HG03520 (cell line): ENCODE results near the gene THAP10.

Source experiments
- ATAC-seq: cut with Tn5 transposase; IDR thresholded peaks from one replicate; pipeline ENCODE4 v1.9.1; 2021; ENCODE audit warnings: mild to moderate bottlenecking, moderate library complexity; ENCODE audit not compliant: unreplicated experiment

Gene THAP10

DNA sequence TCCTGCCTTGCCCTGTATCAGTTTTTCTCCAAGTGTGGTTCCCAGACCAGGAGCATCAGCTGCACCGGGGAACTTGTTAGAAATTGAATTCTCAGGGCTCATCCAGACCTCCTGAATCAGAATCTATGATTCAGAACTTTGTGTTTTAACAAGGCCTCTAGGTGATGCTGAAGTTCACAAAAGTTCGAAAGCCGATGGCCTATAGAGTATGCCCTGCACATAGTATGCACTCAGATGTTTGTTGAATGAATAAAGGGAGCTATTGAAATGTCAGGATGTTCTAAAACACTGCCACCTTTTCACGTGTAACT is 37.6 kb downstream of the THAP10 start:
- ATAC-seq: no peak

DNA sequence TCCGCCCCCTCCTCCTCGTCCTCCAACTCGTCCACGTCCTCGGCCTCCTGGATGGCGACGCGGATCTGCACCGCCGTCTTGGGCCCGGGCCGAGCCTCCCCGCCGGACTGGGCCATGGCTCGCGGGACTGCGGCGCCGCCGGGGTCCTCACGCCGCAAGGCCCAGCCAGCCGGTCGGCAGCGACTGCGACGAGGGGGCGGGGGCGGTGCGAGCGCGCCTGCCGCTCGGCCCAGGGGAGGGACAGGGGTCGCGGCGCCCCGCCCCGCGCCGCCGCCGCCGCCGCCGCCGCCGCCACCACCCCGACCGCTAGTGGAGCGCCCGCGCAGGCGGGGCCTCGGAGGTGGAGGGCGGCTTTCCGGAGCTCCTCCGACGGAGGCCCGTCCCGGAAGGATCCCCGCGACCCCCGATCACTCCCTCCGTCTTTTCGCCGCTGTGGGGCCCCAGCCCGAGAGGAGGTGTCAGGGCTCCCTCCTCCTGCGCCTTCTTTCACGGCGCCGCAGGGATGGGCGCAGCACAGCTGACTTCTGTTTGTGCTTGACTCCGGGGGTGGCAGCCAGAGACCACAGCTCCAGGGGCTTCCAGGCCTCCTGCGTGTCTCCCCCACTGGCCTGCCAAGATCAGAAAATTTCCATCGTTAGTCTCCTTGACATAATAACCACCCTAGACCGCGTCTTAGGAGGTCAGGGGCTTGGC is 38.1 kb downstream of the THAP10 start, which contains the start of gene LARP6:
Gene LARP6, minus strand, starts transcription at position 185 of the 693 bp plus-strand sequence. Its CDS starts 69 bp downstream, at position 116.
- ATAC-seq: no peak

- ATAC-seq: no peak
Measured at GRCh38 chr15:70853318-70853972, 38.8 kb downstream of the THAP10 start.

DNA sequence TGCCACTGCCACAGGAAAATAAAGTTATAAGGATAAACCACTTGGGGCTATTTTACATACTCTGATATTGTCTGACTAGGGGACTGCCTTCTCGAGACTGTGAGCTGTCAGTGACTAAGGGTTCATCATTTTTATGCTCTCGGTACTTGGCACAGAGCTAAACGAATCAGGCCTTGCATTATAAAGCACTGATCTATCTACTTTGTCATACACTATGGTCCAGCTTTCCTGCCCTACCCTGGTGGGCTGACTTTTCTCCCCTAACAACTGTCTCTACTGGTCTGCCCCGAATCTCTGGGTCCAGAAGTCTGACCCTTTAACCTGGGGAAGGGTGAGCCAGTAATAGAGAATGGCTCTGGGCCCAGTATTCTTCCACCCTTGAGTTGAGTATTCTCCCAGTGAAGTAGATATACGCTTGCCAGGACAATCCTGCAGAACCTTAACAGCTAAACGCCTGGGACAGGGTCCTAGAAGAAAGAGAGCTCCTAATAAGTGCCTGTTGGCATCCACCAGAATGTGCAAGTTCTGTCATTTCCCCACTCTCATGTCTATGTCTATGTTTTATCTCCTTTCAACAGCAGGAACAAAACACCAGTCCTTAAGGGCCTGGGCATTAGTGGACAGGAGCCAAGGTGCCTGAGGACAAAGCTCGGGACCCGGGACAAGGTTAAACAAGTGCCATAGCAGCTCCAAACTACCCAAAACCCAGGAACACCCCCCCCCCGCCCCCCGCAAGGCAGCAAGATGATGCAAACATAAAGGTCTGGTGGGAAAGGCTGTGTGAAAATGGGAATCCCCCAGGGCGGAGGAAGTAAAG is 39.5 kb downstream of the THAP10 start:
- no peak for ATAC-seq

GRCh38 chr15:70851889-70852288 is 40.3 kb downstream of the THAP10 start:
- ATAC-seq: no peak

DNA sequence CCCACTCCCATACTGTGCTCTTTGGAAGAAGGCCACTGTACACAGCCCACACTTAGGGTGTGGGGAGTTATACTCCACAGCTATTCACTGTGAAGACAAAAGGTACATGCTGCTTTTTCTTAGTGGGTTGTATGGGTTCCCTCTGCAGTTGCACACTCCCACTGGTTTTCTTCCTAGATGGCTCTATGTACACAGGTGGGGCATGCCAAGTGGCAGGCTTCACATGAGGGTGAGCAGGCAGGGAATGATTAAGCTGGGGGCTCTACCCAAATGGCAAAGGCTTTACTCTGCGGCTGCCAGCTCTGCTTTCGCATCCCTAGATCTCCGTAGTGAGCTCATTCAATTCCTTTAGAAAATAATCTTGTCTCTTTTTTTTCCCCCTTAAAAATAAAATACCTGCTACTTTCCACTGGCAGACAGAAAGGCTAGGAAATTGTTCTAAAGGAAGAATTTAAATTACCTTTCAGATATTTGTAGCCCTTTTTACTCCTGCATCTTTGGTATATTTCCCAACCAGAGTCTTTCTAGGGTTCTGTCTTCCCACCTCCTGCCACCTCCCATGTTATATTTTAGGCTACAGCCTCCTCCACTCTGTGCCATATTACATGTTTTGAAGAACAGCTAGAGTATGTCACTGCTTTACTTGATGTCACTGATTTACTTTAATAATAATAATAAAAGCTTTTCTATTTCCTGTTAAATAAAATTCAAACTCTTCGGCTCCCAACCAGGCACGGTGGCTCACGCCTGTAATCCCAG is 46.5 kb downstream of the THAP10 start:
- ATAC-seq: no peak

DNA sequence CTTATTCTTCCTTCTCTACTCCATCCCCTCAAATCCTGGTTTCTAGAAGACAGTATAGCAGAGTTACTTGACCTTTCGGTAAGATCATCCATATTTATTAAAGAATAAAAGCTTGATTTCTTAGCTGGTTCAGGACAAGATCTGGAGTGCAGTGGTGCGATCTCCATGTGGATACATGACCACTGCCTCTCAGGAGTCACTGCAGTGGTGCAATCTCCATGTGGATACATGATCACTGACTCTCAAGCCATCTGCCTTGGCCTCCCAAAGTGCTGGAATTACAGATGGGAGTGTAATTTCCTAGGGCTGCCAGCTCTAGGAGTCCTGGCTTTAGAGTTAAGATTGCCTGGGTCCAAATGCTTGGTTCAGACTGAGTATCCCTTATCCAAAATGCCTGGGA is 54.8 kb downstream of the THAP10 start:
- no peak for ATAC-seq

DNA sequence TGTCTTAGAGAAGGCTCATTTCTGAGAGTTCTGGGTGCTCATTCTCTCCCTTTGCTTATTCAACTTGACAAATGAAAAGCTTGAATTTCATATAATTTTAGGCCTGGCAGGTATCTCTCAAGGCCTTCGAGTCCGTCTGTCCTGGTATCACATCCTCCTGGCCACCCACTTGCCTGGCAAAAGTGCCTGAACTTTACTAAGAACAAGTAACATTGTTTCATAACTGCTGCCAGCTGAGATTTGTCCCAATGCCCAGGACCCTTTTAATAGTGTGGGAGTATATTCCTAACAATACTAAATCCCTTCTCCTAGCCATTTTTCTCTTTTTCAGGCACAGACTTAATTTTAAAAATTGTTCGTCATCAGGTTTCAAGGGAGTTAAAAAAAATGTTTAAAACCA is 56.4 kb downstream of the THAP10 start:
- no peak for ATAC-seq

GRCh38 chr15:70835415-70835814 is 56.8 kb downstream of the THAP10 start:
- no peak for ATAC-seq

GRCh38 chr15:70834999-70835398 is 57.2 kb downstream of the THAP10 start:
- ATAC-seq: no peak

GRCh38 chr15:70833861-70834765 is 58.1 kb downstream of the THAP10 start:
- ATAC-seq: no peak

DNA sequence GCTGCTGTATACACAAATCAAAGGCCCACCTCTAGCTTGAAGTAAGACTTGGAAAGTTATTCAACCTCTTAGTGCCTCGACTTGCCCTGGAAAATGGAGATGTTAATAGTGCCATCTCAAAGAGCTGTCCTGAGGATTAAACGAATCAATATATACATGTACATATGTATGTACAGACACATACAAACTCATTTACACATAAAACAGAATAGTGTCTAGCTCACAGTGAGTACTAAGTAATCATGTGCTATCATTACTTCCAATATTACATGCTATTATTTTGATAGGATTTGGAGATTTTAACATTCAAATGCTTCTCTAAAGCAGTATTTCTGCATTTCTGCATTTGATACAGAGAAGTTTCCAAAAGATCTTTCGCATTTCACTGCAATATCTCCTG is 58.8 kb downstream of the THAP10 start:
- no peak for ATAC-seq

DNA sequence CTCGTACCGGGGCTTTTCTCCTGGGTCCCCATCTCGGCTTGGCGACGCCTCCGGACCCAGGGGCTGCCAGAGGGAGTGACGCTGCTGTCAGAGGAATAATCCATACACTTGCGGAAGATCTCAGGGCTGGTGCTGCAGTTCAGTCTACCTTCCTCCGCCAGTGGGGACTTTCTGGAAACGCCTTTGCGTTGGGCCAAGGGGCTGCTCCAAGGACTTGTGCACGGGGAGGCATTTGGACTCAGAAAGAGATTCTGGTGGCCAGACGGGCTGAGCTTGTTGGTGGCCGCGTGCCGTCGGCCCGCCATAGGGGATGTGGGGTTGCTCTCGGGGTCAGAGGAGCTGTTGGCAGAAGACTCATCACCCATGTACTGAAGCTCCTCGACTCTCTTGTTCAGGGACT is 60.1 kb downstream of the THAP10 start:
- no peak for ATAC-seq
